GM20000 (cell line): ENCODE results near the gene MYO5B.

Experiments used
- DNase-seq: peaks from one replicate; pipeline ENCODE4 v3.0.0; 2012; ENCODE audit warnings: low spot score
- TF ChIP-seq, protein P1 (sequence below): IDR thresholded peaks from 2 replicates; pipeline ENCODE4 v1.5.1; 2012; ENCODE audit warnings: mild to moderate bottlenecking, control low read depth; ENCODE audit errors: extremely low read depth, missing control alignments

MYO5B gene

DNA sequence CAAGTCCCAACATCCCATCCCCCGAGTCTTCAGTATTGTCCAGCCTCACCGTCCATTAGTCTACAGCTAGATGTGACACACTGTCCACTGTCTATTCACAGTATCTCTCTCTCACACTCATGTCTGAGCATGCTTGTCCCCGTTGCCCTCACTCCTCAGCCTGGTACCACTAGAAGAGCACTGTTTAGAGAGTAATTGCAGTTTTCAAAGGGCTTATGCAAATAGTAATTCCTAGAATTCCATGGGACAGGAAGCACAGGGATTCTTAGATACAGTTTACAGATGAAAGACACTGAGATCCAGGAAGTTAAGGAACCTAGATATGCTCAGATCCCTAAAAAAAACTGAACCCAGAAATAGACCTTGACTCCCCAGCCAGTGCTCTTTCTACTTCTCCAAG lies 125.5 kb downstream of the MYO5B start:
- DNase-seq = no peak
- TF ChIP-seq, protein P1, sequence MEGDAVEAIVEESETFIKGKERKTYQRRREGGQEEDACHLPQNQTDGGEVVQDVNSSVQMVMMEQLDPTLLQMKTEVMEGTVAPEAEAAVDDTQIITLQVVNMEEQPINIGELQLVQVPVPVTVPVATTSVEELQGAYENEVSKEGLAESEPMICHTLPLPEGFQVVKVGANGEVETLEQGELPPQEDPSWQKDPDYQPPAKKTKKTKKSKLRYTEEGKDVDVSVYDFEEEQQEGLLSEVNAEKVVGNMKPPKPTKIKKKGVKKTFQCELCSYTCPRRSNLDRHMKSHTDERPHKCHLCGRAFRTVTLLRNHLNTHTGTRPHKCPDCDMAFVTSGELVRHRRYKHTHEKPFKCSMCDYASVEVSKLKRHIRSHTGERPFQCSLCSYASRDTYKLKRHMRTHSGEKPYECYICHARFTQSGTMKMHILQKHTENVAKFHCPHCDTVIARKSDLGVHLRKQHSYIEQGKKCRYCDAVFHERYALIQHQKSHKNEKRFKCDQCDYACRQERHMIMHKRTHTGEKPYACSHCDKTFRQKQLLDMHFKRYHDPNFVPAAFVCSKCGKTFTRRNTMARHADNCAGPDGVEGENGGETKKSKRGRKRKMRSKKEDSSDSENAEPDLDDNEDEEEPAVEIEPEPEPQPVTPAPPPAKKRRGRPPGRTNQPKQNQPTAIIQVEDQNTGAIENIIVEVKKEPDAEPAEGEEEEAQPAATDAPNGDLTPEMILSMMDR = no peak

DNA sequence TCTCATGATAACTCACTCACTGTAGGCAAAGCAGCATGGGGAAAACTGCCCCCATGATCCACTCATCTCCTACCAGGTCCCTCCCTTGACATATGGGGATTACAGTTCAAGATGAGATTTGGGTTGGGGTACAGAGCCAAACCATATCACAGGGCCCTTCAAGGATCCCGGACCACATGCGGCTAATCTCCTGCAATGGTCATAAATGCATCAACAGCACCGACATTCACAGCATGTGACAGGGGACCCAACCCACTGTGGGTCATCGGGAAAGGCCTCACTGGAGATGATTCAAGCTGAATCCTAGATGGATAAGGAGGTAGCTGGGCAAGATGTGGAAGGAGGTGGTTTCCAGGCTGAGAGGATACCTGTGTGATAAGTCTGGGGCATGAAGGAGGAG lies 129.4 kb downstream of the MYO5B start:
- TF ChIP-seq, protein P1 = no peak
- DNase-seq = no peak

DNA sequence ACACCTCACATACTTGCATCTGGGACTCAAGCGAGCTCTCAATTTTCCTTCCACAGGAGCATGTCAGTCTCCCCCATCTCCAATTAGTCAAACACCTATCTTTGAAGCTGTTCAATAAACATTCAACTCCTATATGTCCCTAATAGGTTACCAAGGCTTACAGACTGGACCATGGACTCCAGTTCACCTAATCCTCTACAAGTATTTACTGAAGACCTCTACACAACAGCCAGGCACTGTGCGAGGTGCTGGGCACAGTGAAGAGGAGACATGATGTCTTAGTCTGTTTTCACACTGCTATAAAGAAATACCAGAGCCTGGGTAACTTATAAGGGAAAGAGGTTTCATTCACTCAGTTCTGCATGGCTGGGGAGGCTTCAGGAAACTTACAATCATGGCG lies 129.9 kb downstream of the MYO5B start:
- DNase-seq = no peak
- TF ChIP-seq, protein P1 = no peak

DNA sequence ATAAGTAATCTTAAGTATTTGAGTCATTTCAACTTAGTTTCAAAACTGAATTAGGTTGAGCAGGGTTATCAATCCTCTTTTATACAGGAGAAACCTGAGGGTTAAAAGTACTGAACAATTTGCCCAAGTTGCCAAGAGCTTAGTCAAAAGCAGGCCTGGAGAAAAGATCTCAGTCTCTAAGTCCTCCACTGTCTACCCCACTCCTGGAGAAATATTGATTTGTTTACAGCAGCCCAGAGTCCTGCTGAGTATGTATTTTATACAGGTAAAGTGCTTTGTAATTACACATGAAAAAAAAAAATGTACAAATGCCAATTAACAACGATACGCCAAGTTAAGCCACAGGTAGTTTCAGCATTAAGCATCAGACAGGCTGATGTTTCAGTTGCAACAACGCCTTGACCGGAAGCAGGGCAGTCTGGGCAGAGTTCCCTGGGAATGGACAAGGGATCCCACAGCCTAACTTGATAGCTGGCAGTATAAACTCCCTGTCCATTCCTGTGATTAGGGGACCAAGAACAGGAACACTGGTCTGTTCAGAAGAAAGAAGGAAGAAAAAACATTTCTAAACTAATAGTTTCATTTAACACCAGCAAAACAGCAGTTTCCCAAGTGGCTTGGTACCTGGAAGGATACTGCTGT lies 132.9 kb downstream of the MYO5B start:
- DNase-seq = no peak
- TF ChIP-seq, protein P1 = no peak

DNA sequence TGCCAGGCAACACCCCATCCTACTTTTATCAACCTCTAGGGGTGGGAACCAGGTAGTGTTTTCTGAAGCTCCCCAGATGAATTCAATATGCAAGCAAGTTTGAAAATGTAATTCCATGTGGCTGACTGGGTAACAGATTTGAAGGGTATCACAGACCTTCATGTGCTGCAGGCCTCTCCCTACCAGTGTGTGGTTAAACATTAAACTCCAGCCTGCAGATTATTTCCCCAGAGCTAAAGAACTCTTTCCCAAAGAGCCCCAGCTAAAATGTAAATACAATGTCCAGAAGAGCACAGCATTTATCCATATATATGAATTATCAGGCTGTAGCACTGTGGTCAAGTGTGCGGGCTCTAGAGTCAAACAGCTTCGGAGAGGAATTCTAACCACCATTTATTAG lies 134.1 kb downstream of the MYO5B start:
- DNase-seq = no peak
- TF ChIP-seq, protein P1 = no peak

- TF ChIP-seq, protein P1 = no peak
- DNase-seq = no peak
Observed at GRCh38 chr18:50058731-50059130, 136.2 kb downstream of the MYO5B start.

DNA sequence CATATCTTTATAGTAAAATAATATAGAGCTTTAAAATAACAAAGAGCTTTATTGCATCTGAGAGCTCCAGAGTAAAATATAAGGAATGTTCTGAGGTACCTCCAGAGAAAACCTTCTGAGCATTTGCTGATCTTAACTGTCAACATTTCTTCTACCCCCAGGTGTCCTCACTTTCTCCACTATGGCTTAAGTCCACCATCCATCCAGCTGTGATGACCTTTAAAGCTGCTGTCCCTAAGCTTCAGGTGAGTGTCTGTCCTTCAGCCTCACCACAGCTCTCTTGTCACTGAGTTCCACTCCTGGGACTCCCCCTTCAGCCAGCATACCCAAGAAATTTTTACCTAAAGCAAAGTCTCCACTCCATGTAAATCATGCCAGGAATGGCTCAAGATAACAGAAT lies 137.9 kb downstream of the MYO5B start:
- TF ChIP-seq, protein P1 = no peak
- no peak for DNase-seq
